Prostate gland (tissue), 2 donors: ENCODE measurements around the gene IDH2.

Experiments used
- CTCF ChIP-seq, 4 experiments: fragments of 200-600 bp in 2 of 4; fragments of 450-650 bp in 2 of 4; sonication (generic) in 2 of 4; IDR thresholded peaks; 1 replicate in 3 of 4; 2 replicates in 1 of 4; pipeline ENCODE4 v1.5.1; 2016 to 2019; ENCODE audit warnings: antibody characterized with exemption in 4 of 4, mild to moderate bottlenecking in 2 of 4, moderate library complexity in 2 of 4
- POLR2AphosphoS5 ChIP-seq: sonication (generic); formaldehyde crosslinking; IDR thresholded peaks from one replicate; pipeline ENCODE4 v1.6.1; 2017; ENCODE audit warnings: antibody characterized with exemption

GRCh38 chr15:90063770-90064247 lies 38.5 kb downstream of the IDH2 start:
- TF ChIP-seq POLR2AphosphoS5 (no peak), CTCF (IDR thresholded peaks at IDR 0.05) (no peak)
